G401 (cell line): ENCODE data around the gene ABTB1. TPM values are rescaled to one million over a fixed set of nuclear protein-coding genes. Genes with fewer than 3 reads are reported as not detected.

Experiments used
- DNase-seq: peaks from one replicate; pipeline ENCODE4 v3.0.0-alpha.2; 2015; ENCODE audit warnings: low spot score
- in situ Hi-C: cut with HindIII; loops from 2 replicates; pipeline ENCODE4 v1.10.0; 2016; ENCODE audit warnings: low sequenced_read_pairs, mixed read lengths
- total RNA-seq: library from RNA; depleted of rRNA; stranded (reverse); fragments of >200 nt; shearing (Covaris generic); gene quantifications from 2 replicates; pipeline ENCODE4 v1.2.3, GENCODE V29; 2014; rRNA removed

Gene ABTB1
- total RNA-seq, 1 experiment from 2014 or later = 4.8 TPM

DNA sequence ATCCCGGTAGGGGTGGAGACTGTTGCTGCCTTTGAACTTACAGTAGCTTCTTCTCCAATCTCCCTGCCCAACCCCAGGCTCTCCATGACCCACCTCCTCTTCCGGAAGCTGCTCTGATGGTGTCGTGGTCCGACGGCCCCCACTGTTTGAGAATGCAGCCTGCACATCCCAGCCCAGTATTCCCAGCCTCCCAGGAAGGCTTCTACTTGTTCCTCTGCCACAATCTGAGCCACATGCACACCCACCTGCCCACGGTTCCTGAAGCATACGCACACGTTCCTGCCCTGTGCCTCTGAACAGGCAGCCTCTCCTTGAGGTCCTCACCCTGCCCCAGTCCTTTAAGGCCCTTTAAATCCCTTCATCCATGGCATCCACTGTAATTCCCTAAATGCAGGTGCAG lies 57.4 kb downstream of the ABTB1 start:
- in situ Hi-C loops = no loop called here
- DNase-seq = no peak

Other genes starting within 250 kb of the ABTB1 start
- gene TPRA1, start 82.2 kb upstream of the ABTB1 start, total RNA-seq = 38.3 and 42.3 TPM in 2 replicates
- 257 and 300 TPM in 2 replicates for gene MCM2, start 74.5 kb upstream of the ABTB1 start, total RNA-seq
- 46.6 and 66.7 TPM in 2 replicates for gene PODXL2, start 43.8 kb upstream of the ABTB1 start, total RNA-seq
- not detected in 2 replicates for gene MGLL, start 149.6 kb downstream of the ABTB1 start, total RNA-seq
- not detected in 2 replicates for gene KBTBD12, start 242.3 kb downstream of the ABTB1 start, total RNA-seq